ENCODE results near the gene SLC8B1. TPM values are rescaled to one million over a fixed set of nuclear protein-coding genes. Genes with fewer than 3 reads are reported as not detected.
A peak's percentile ranks its signal among the peaks of the same experiment; 100 is the strongest.

The SLC8B1 gene
- total RNA-seq, 1 donor from 2014 or later, result 22.4 TPM

DNA sequence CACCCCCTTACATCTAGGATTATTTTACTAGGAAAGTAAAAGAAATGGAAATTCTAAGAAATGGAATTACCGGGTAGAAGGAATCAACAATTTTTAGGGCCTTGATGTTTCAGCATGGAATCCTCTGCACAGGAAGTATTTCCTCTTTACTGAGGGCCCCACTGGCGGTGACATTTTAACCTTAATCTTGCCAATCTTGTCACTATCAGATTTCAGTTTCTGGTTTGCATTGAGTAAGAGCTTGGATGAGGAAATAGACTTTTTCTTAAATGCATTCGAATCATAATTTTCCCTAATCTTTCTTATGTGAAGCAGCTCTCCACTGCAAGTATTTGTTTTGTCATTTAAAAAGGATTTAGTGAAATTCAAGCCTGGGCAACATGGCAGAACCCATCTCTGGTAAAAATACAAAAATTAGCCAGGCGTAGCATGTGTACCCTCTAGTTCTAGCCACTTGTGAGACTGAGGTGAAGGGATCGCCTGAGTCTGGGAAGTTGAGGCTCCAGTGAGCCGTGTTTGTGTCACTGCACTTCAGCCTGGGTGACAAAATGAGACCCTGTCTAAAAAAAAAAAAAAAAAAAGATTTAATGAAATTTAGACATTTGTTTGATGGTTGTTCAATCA is 73.0 kb downstream of the SLC8B1 start:
- POLR2A ChIA-PET, result interaction anchor here (0.7 kb wide), 1 partner anchor 71 kb away, joined by 6 read pairs; no protein-coding TSS in a partner anchor
- no peak overlapping the region for H3K27ac Mint-ChIP-seq
- ATAC-seq (ENCODE audit: low read depth) (no peak), DNase-seq (no peak)
- peaks cover 26% of the 10 kb centered on the region for H3K4me1 Mint-ChIP-seq
- intact Hi-C loops (cut with micrococcal nuclease), result loop anchor here (2.0 kb wide), 1 partner anchor 65 kb away; no protein-coding TSS in a partner anchor
- H3K27me3 Mint-ChIP-seq, result no peaks in the 10 kb centered on the region
- no peak overlapping the region for H3K4me3 Mint-ChIP-seq
- no peaks in the 10 kb centered on the region for H3K9me3 Mint-ChIP-seq
- TF ChIP-seq, protein P1, sequence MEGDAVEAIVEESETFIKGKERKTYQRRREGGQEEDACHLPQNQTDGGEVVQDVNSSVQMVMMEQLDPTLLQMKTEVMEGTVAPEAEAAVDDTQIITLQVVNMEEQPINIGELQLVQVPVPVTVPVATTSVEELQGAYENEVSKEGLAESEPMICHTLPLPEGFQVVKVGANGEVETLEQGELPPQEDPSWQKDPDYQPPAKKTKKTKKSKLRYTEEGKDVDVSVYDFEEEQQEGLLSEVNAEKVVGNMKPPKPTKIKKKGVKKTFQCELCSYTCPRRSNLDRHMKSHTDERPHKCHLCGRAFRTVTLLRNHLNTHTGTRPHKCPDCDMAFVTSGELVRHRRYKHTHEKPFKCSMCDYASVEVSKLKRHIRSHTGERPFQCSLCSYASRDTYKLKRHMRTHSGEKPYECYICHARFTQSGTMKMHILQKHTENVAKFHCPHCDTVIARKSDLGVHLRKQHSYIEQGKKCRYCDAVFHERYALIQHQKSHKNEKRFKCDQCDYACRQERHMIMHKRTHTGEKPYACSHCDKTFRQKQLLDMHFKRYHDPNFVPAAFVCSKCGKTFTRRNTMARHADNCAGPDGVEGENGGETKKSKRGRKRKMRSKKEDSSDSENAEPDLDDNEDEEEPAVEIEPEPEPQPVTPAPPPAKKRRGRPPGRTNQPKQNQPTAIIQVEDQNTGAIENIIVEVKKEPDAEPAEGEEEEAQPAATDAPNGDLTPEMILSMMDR (IDR thresholded peaks at IDR 0.05), result no peak
- peaks cover 46% of the 10 kb centered on the region for H3K36me3 Mint-ChIP-seq (ENCODE audit: low read depth)
- CTCF ChIA-PET, result interaction anchor here (0.8 to 1.5 kb wide), 2 partner anchors 25 to 87 kb away, joined by 3 read pairs; no protein-coding TSS in a partner anchor

DNA sequence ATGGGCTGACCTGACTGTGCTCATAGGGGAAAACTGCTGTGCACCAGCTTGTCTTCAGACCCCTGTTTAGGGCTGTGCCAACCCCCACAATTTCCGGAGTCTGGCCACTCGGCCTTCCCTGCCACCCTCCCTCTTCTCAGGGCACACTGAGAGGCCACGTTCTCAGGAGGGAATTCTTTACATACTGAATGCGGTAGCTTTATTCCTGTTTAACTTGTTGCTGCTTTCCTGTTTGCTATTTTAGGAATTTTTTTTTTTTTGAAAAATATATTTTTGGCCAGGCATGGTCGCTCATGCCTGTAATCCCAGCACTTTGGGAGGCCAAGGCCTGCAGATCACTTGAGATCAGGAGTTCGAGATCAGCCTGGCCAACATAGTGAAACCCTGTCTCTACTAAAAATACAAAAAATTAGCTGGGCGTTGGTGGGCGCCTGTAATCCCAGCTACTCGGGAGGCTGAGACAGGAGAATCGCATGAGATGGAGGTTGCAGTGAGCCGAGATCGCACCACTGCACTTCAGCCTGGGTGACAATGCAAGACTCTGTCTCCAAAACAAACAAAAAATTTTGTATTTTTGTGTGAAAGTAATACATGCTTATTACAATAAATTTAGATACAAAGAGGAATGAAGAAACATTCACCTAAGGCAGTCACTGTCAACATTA is 74.1 kb downstream of the SLC8B1 start:
- no peaks in the 10 kb centered on the region for H3K9me3 Mint-ChIP-seq
- no peak overlapping the region for H3K4me3 Mint-ChIP-seq
- H3K4me1 Mint-ChIP-seq, result peaks cover 26% of the 10 kb centered on the region
- peaks cover 35% of the 10 kb centered on the region for H3K36me3 Mint-ChIP-seq (ENCODE audit: low read depth)
- peak overlapping the region; percentile 56 for H3K27ac Mint-ChIP-seq
- ATAC-seq (ENCODE audit: low read depth), result no peak
- TF ChIP-seq, protein P1 (IDR thresholded peaks at IDR 0.05), result no peak
- ChIA-PET POLR2A (interaction anchor here (0.6 to 1.2 kb wide), 5 partner anchors 9 to 712 kb away, joined by 4 to 10 read pairs (median 5); no protein-coding TSS in a partner anchor), CTCF (interaction anchor here (1.5 kb wide), 1 partner anchor 23 kb away, joined by 3 read pairs; no protein-coding TSS in a partner anchor)
- DNase-seq, result no peak
- intact Hi-C loops (cut with micrococcal nuclease), result no loop called here
- H3K27me3 Mint-ChIP-seq, result no peaks in the 10 kb centered on the region

- no peak for ATAC-seq (ENCODE audit: low read depth)
- Mint-ChIP-seq H3K4me3 (no peak overlapping the region), H3K27me3 (no peaks in the 10 kb centered on the region), H3K36me3 (ENCODE audit: low read depth) (peaks cover 32% of the 10 kb centered on the region), H3K27ac (peak overlapping the region; percentile 56), H3K4me1 (peaks cover 26% of the 10 kb centered on the region), H3K9me3 (no peaks in the 10 kb centered on the region)
- intact Hi-C loops (cut with micrococcal nuclease), result no loop called here
- CTCF ChIA-PET, result no interaction called here
- POLR2A ChIA-PET, result interaction anchor here (0.7 to 1.2 kb wide), 3 partner anchors 23 to 63 kb away, joined by 4 to 10 read pairs (median 4); no protein-coding TSS in a partner anchor
- DNase-seq, result no peak
- TF ChIP-seq, protein P1 (IDR thresholded peaks at IDR 0.05), result no peak
These were observed 74.8 kb downstream of the SLC8B1 start for GRCh38 chr12:113260127-113260526.

GRCh38 chr12:113257564-113257963 is 77.3 kb downstream of the SLC8B1 start:
- Mint-ChIP-seq H3K4me3 (no peak overlapping the region), H3K36me3 (ENCODE audit: low read depth) (peaks cover 42% of the 10 kb centered on the region), H3K27me3 (no peaks in the 10 kb centered on the region), H3K4me1 (peaks cover 24% of the 10 kb centered on the region), H3K27ac (no peak overlapping the region), H3K9me3 (peaks cover 7% of the 10 kb centered on the region)
- TF ChIP-seq, protein P1 (IDR thresholded peaks at IDR 0.05), result no peak
- DNase-seq (no peak), ATAC-seq (ENCODE audit: low read depth) (no peak)
- POLR2A ChIA-PET, result interaction anchor here (0.7 kb wide), 1 partner anchor 13 kb away, joined by 4 read pairs; no protein-coding TSS in a partner anchor
- CTCF ChIA-PET, result no interaction called here
- intact Hi-C loops (cut with micrococcal nuclease), result no loop called here

DNA sequence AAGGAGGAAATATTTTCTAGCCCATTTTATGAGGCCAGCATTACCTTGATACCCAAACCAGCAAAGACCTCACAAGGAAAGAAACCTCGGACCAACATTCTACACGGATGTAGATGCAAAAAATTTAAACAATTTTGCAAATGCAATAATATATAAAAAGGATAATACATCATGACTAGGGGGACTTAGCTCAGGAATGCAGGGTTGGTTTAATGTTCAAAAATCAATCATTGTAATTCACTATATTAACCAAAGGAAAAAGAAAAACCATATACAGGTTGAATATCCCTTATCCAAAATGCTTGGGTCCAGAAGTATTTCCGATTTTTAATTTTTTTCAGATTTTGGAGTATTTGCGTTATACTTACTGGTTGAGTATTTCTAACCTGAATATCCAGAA is 80.6 kb downstream of the SLC8B1 start:
- ChIA-PET POLR2A (no interaction called here), CTCF (no interaction called here)
- Mint-ChIP-seq H3K4me3 (no peak overlapping the region), H3K27me3 (no peaks in the 10 kb centered on the region), H3K36me3 (ENCODE audit: low read depth) (peaks cover 45% of the 10 kb centered on the region), H3K9me3 (peaks cover 7% of the 10 kb centered on the region), H3K27ac (no peak overlapping the region), H3K4me1 (peaks cover 1% of the 10 kb centered on the region)
- ATAC-seq (ENCODE audit: low read depth), result no peak
- TF ChIP-seq, protein P1 (IDR thresholded peaks at IDR 0.05), result no peak
- DNase-seq, result no peak
- intact Hi-C loops (cut with micrococcal nuclease), result no loop called here

Measured in activated B cell treated with CpG ODN at 0.5 μM for 24 hours (primary cell).